Measurements from ENCODE around the gene ITIH1. TPM values are rescaled to one million over a fixed set of nuclear protein-coding genes. Genes with fewer than 3 reads are reported as not detected.
"Not testable (repeated sequence)": the region's sequence is repeated elsewhere in the genome, so short reads cannot be mapped to it uniquely, and the experiment has no call there.

ITIH1 gene, protein sequence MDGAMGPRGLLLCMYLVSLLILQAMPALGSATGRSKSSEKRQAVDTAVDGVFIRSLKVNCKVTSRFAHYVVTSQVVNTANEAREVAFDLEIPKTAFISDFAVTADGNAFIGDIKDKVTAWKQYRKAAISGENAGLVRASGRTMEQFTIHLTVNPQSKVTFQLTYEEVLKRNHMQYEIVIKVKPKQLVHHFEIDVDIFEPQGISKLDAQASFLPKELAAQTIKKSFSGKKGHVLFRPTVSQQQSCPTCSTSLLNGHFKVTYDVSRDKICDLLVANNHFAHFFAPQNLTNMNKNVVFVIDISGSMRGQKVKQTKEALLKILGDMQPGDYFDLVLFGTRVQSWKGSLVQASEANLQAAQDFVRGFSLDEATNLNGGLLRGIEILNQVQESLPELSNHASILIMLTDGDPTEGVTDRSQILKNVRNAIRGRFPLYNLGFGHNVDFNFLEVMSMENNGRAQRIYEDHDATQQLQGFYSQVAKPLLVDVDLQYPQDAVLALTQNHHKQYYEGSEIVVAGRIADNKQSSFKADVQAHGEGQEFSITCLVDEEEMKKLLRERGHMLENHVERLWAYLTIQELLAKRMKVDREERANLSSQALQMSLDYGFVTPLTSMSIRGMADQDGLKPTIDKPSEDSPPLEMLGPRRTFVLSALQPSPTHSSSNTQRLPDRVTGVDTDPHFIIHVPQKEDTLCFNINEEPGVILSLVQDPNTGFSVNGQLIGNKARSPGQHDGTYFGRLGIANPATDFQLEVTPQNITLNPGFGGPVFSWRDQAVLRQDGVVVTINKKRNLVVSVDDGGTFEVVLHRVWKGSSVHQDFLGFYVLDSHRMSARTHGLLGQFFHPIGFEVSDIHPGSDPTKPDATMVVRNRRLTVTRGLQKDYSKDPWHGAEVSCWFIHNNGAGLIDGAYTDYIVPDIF
- total RNA-seq (2021) = 0.26 to 0.69 TPM (median 0.50 TPM) in 3 replicates
- Bru-seq, nascent RNA = not detected
- long read RNA-seq, experiment 1 = 0 reads
- long read RNA-seq, experiment 2 = 0 reads
- long read RNA-seq, experiment 3 = 0 reads

DNA sequence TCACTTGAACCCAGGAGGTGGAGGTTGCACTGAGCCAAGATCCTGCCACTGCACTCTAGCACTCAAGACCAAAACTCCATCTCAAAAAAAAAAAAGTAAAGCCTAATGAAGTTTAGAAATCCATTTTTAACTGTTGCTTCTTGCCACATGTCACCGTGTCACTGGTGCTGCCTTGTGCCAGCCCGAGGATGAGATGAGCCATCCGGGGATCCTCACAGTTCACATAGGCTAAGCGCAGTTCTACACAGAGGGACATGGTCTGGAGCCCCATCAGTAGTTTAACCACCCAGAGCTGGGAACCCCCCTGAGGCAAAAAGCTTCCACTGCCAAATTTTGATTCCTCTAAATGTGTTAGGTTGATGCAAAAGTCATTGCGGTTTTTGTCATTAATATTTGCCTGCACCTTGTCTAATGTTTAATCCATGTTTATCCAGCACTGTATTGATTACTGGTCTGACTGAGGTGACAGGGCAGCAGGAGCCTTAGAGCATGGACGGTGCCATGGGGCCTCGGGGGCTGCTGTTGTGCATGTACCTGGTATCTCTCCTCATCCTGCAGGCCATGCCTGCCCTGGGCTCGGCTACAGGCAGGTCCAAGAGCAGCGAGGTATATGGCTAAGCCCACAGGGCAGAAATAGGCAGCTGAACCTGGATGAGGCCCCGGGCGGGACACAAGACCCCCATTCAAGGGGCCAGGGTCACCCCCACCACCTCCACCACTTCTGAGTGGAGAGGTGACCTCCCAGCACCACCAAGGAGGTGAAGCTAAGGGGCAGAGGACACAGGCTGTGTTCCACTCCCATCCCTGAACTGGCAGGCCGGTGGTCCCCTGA lies at the start of gene ITIH1:
Gene ITIH1, plus strand, starts transcription at position 473 of the 832 bp plus-strand sequence. Its CDS starts 17 bp downstream, at position 490.
- POLR2A ChIA-PET = no interaction called here
- H3K4me3 Mint-ChIP-seq = no peak within 1 kb of the TSS
- CTCF ChIA-PET = interaction anchor here (0.7 to 3.7 kb wide), 4 partner anchors 15 to 834 kb away, joined by 3 to 23 read pairs (median 6); no protein-coding TSS in a partner anchor
- H3K4me1 Mint-ChIP-seq = peaks cover 7% of the 10 kb centered on the region
- TF ChIP-seq ZNF396 (CRISPR knock-in tag; IDR thresholded peaks at IDR 0.05; ENCODE audit: borderline replicate concordance) (no peak), KAT7 (CRISPR knock-in tag; IDR thresholded peaks at IDR 0.05; ENCODE audit: borderline replicate concordance) (no peak), HMGA2 (CRISPR knock-in tag; IDR thresholded peaks at IDR 0.05) (no peak), ZNF121 (CRISPR knock-in tag; IDR thresholded peaks at IDR 0.05) (no peak), EMX1 (CRISPR knock-in tag; IDR thresholded peaks at IDR 0.05) (no peak), ETV6 (CRISPR knock-in tag; IDR thresholded peaks at IDR 0.05) (no peak)
- TF ChIP-seq, protein P1, sequence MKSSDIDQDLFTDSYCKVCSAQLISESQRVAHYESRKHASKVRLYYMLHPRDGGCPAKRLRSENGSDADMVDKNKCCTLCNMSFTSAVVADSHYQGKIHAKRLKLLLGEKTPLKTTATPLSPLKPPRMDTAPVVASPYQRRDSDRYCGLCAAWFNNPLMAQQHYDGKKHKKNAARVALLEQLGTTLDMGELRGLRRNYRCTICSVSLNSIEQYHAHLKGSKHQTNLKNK (CRISPR knock-in tag; IDR thresholded peaks at IDR 0.05) = no peak
- TF ChIP-seq, protein P2, sequence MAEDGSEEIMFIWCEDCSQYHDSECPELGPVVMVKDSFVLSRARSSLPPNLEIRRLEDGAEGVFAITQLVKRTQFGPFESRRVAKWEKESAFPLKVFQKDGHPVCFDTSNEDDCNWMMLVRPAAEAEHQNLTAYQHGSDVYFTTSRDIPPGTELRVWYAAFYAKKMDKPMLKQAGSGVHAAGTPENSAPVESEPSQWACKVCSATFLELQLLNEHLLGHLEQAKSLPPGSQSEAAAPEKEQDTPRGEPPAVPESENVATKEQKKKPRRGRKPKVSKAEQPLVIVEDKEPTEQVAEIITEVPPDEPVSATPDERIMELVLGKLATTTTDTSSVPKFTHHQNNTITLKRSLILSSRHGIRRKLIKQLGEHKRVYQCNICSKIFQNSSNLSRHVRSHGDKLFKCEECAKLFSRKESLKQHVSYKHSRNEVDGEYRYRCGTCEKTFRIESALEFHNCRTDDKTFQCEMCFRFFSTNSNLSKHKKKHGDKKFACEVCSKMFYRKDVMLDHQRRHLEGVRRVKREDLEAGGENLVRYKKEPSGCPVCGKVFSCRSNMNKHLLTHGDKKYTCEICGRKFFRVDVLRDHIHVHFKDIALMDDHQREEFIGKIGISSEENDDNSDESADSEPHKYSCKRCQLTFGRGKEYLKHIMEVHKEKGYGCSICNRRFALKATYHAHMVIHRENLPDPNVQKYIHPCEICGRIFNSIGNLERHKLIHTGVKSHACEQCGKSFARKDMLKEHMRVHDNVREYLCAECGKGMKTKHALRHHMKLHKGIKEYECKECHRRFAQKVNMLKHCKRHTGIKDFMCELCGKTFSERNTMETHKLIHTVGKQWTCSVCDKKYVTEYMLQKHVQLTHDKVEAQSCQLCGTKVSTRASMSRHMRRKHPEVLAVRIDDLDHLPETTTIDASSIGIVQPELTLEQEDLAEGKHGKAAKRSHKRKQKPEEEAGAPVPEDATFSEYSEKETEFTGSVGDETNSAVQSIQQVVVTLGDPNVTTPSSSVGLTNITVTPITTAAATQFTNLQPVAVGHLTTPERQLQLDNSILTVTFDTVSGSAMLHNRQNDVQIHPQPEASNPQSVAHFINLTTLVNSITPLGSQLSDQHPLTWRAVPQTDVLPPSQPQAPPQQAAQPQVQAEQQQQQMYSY (CRISPR knock-in tag; IDR thresholded peaks at IDR 0.05) = no peak
- DNase-seq (ENCODE audit: low spot score) (no peak), ATAC-seq (no peak)
- H3K36me3 Mint-ChIP-seq = no peaks in the 10 kb centered on the region
- H3K27me3 Mint-ChIP-seq (ENCODE audit: low read depth) = no peaks in the 10 kb centered on the region
- H3K9me3 Mint-ChIP-seq = no peaks in the 10 kb centered on the region
- H3K27ac Mint-ChIP-seq = no peak within 1 kb of the TSS

DNA sequence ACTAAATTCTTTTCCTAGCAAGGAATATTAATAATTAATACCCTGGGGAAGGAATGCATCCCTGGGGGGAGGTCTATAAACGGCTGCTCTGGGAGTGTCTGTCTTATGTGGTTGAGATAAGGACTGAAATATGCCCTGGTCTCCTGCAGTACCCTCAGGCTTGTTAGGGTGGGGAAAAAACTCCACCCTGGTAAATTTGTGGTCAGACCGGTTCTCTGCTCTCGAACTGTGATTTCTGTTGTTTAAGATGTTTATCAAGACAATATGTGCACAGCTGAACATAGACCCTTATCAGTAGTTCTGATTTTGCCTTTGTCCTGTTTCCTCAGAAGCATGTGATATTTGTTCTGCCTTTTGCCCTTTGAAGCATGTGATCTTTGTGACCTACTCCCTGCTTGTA lies 48.6 kb upstream of the ITIH1 start:
- H3K4me3 Mint-ChIP-seq; H3K27ac Mint-ChIP-seq; POLR2A ChIA-PET; ATAC-seq; DNase-seq (ENCODE audit: low spot score); H3K4me1 Mint-ChIP-seq; H3K27me3 Mint-ChIP-seq (ENCODE audit: low read depth); CTCF ChIA-PET: not testable (repeated sequence)
- Mint-ChIP-seq H3K9me3 (peaks cover 34% of the 10 kb centered on the region), H3K36me3 (peaks cover 66% of the 10 kb centered on the region)

DNA sequence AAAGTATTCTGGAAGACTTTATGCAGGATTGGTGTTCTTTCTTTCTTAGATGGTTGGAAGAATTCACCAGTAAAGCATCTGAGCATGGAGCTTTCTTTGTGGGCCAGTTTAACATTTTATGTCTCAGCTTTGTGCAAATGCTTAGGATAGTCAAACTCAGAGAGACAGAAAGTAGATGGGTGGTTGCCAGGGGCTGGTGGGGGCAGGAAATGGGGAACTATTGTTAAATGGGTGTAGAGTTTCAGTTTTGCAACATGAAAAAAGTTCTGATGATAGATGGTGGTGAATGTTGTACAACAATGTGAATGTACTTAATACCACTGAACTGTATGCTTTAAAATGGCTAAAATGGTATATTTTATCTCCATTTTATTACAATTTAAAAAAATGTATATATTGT lies 46.7 kb upstream of the ITIH1 start:
- H3K27ac Mint-ChIP-seq = no peak overlapping the region
- DNase-seq (ENCODE audit: low spot score) (no peak), ATAC-seq (no peak)
- no peaks in the 10 kb centered on the region for H3K4me1 Mint-ChIP-seq
- ChIA-PET CTCF (no interaction called here), POLR2A (no interaction called here)
- peaks cover 80% of the 10 kb centered on the region for H3K36me3 Mint-ChIP-seq
- H3K27me3 Mint-ChIP-seq (ENCODE audit: low read depth) = no peaks in the 10 kb centered on the region
- H3K4me3 Mint-ChIP-seq = no peak overlapping the region
- H3K9me3 Mint-ChIP-seq = peaks cover 31% of the 10 kb centered on the region
- no peak for TF ChIP-seq ZNF416 (CRISPR knock-in tag; IDR thresholded peaks at IDR 0.05)
- TF ChIP-seq, protein P3, sequence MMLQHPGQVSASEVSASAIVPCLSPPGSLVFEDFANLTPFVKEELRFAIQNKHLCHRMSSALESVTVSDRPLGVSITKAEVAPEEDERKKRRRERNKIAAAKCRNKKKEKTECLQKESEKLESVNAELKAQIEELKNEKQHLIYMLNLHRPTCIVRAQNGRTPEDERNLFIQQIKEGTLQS (CRISPR knock-in tag; conservative IDR thresholded peaks at IDR 0.05) = no peak
- TF ChIP-seq, protein P4, sequence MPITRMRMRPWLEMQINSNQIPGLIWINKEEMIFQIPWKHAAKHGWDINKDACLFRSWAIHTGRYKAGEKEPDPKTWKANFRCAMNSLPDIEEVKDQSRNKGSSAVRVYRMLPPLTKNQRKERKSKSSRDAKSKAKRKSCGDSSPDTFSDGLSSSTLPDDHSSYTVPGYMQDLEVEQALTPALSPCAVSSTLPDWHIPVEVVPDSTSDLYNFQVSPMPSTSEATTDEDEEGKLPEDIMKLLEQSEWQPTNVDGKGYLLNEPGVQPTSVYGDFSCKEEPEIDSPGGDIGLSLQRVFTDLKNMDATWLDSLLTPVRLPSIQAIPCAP (CRISPR knock-in tag; IDR thresholded peaks at IDR 0.05) = no peak
- TF ChIP-seq JUN (CRISPR knock-in tag; IDR thresholded peaks at IDR 0.05) = no peak
- no peak for TF ChIP-seq FOXK1 (CRISPR knock-in tag; IDR thresholded peaks at IDR 0.05)
- no peak for TF ChIP-seq JAZF1 (CRISPR knock-in tag; IDR thresholded peaks at IDR 0.05)
- TF ChIP-seq TEAD1 (CRISPR knock-in tag; IDR thresholded peaks at IDR 0.05) = no peak
- TF ChIP-seq, protein P5, sequence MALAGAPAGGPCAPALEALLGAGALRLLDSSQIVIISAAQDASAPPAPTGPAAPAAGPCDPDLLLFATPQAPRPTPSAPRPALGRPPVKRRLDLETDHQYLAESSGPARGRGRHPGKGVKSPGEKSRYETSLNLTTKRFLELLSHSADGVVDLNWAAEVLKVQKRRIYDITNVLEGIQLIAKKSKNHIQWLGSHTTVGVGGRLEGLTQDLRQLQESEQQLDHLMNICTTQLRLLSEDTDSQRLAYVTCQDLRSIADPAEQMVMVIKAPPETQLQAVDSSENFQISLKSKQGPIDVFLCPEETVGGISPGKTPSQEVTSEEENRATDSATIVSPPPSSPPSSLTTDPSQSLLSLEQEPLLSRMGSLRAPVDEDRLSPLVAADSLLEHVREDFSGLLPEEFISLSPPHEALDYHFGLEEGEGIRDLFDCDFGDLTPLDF (CRISPR knock-in tag; IDR thresholded peaks at IDR 0.05) = no peak
- TF ChIP-seq, protein P6, sequence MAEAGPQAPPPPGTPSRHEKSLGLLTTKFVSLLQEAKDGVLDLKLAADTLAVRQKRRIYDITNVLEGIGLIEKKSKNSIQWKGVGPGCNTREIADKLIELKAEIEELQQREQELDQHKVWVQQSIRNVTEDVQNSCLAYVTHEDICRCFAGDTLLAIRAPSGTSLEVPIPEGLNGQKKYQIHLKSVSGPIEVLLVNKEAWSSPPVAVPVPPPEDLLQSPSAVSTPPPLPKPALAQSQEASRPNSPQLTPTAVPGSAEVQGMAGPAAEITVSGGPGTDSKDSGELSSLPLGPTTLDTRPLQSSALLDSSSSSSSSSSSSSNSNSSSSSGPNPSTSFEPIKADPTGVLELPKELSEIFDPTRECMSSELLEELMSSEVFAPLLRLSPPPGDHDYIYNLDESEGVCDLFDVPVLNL (CRISPR knock-in tag; IDR thresholded peaks at IDR 0.05; ENCODE audit: borderline replicate concordance, low read depth) = no peak
- TF ChIP-seq, protein P7, sequence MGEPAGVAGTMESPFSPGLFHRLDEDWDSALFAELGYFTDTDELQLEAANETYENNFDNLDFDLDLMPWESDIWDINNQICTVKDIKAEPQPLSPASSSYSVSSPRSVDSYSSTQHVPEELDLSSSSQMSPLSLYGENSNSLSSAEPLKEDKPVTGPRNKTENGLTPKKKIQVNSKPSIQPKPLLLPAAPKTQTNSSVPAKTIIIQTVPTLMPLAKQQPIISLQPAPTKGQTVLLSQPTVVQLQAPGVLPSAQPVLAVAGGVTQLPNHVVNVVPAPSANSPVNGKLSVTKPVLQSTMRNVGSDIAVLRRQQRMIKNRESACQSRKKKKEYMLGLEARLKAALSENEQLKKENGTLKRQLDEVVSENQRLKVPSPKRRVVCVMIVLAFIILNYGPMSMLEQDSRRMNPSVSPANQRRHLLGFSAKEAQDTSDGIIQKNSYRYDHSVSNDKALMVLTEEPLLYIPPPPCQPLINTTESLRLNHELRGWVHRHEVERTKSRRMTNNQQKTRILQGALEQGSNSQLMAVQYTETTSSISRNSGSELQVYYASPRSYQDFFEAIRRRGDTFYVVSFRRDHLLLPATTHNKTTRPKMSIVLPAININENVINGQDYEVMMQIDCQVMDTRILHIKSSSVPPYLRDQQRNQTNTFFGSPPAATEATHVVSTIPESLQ (CRISPR knock-in tag; IDR thresholded peaks at IDR 0.05) = no peak
- TF ChIP-seq HMGA2 (CRISPR knock-in tag; IDR thresholded peaks at IDR 0.05) = no peak

Data from WTC11 (cell line).